Type B pancreatic cell (in vitro differentiated cells): ENCODE results near the gene ZNF578. TPM values are rescaled to one million over a fixed set of nuclear protein-coding genes. Genes with fewer than 3 reads are reported as not detected.
"Not testable (repeated sequence)": the region's sequence is repeated elsewhere in the genome, so short reads cannot be mapped to it uniquely, and the experiment has no call there.

Experiments
- DNase-seq: peaks from one replicate; pipeline ENCODE4 v3.0.0; 2021; ENCODE audit warnings: mixed read lengths; ENCODE audit not compliant: unreplicated experiment; ENCODE audit errors: extremely low spot score
- H3K27ac Mint-ChIP-seq: 2 replicates; pipeline ENCODE4 v1.8.0; 2021; ENCODE audit warnings: mild to moderate bottlenecking, mixed read lengths
- H3K27me3 Mint-ChIP-seq: 2 replicates; pipeline ENCODE4 v1.8.0; 2021; ENCODE audit warnings: mixed read lengths
- H3K36me3 Mint-ChIP-seq: 2 replicates; pipeline ENCODE4 v1.8.0; 2021; ENCODE audit warnings: mixed read lengths
- H3K4me1 Mint-ChIP-seq: one replicate; pipeline ENCODE4 v1.8.0; 2021; ENCODE audit warnings: mixed read lengths; ENCODE audit not compliant: unreplicated experiment
- H3K4me3 Mint-ChIP-seq: 2 replicates; pipeline ENCODE4 v1.8.0; 2021; ENCODE audit warnings: mild to moderate bottlenecking, mixed read lengths
- H3K9me3 Mint-ChIP-seq: 2 replicates; pipeline ENCODE4 v1.8.0; 2021; ENCODE audit warnings: mixed read lengths
- total RNA-seq: library from RNA; stranded (reverse); gene quantifications from 2 replicates; pipeline ENCODE4 v1.2.1, GENCODE V29; 2021; ENCODE audit warnings: low replicate concordance
- TF ChIP-seq, protein P1 (sequence below): fragments of 200-600 bp; sonication (generic); conservative IDR thresholded peaks from 2 replicates; pipeline ENCODE4 v1.5.0; 2021; ENCODE audit warnings: antibody characterized with exemption, mild to moderate bottlenecking

The ZNF578 gene
- total RNA-seq, 1 donor from 2014 or later: 0.72 TPM

DNA sequence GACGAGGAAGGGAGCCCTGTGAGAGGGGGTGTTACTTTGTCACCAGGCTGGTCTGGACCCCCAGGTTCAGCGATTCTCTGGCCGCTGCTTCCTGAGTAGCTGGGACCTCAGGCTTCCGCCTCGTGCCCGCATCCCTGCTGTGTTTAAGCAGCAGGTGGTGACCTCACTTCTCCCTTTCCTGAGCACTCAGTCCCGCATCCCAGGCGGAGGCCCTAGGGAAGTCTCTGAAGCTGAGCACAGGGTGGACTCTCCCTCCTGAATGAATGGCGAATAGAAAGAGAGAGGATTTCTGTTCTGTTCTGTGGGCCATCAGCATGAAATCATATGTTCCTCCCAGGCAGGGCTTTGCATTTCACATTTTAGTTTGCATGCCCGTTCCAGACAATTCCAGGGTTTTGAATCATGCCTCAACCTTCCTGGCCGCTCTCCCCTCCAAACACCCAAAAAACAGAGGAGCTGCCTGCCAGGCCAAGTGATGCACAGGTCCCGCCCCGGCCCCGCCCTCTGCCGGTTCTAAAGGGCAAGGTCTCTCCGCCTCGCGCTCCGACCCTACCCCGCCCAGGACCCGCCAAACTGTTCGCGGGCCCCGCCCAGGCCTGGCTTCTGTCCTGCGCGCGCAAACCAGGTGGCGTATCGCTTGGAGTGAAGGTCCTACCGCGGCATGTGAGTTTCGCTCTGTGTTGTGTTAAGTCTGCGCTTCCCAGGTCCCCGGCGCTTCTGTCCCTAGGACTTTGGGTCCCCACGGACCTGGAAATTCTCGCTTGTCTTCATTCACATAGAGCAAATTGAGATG lies 39.0 kb downstream of the ZNF578 start:
- peak; percentile 83 for DNase-seq
- Mint-ChIP-seq H3K9me3 (no peaks in the 10 kb centered on the region), H3K27me3 (peaks cover 19% of the 10 kb centered on the region), H3K4me1 (peaks cover 4% of the 10 kb centered on the region), H3K27ac (peak overlapping the region; percentile 76), H3K36me3 (no peaks in the 10 kb centered on the region), H3K4me3 (peak overlapping the region; percentile 88)
- TF ChIP-seq, protein P1, sequence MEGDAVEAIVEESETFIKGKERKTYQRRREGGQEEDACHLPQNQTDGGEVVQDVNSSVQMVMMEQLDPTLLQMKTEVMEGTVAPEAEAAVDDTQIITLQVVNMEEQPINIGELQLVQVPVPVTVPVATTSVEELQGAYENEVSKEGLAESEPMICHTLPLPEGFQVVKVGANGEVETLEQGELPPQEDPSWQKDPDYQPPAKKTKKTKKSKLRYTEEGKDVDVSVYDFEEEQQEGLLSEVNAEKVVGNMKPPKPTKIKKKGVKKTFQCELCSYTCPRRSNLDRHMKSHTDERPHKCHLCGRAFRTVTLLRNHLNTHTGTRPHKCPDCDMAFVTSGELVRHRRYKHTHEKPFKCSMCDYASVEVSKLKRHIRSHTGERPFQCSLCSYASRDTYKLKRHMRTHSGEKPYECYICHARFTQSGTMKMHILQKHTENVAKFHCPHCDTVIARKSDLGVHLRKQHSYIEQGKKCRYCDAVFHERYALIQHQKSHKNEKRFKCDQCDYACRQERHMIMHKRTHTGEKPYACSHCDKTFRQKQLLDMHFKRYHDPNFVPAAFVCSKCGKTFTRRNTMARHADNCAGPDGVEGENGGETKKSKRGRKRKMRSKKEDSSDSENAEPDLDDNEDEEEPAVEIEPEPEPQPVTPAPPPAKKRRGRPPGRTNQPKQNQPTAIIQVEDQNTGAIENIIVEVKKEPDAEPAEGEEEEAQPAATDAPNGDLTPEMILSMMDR: peak; percentile 36

DNA sequence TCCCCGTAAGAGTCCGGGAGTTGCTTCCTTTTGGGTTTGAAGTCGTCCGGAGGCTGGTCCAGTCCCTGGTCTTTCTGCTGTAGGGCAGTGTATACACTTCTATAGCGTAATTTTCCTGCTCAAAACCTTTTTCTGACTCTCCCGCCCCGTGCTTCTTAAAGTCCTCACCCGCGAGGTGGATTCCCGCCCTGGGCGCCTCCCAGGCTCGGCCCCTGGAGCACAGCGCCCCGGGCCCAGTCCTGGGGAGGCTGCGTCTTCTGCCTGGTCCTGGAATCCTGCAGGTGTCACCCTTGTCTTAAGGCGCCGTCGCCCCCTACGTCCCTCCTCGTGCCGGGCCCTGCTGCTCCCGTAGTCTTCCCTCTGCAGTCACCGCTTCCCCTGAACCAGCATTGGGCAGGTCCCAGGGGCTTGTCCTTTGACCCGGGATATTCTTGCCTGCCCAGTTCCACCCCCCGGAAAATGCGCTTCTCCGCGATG lies 39.7 kb downstream of the ZNF578 start:
- DNase-seq: no peak
- H3K27ac Mint-ChIP-seq: peak overlapping the region; percentile 76
- no peaks in the 10 kb centered on the region for H3K9me3 Mint-ChIP-seq
- H3K36me3 Mint-ChIP-seq: no peaks in the 10 kb centered on the region
- H3K4me3 Mint-ChIP-seq: peak overlapping the region; percentile 88
- TF ChIP-seq, protein P1: peak; percentile 13
- peaks cover 4% of the 10 kb centered on the region for H3K4me1 Mint-ChIP-seq
- H3K27me3 Mint-ChIP-seq: peaks cover 19% of the 10 kb centered on the region

DNA sequence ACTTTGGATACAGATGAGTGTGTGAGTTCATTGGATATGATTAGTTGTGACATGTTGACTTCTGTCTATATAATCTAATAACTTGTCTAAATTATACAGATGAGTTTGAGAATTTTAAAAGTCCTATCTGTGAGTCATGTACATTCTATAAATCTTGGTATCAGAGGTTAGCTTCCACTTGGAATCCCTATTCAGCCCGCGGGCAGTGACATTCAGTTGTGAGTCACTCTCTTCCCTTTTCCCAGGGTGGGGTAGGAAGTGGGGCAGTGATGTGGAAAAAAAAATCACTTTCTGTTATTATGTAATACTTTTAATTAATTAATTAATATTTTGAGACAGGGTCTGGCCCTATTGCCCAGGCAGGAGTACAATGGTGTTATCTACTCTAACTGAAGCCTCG lies 41.2 kb downstream of the ZNF578 start:
- no peak for DNase-seq
- Mint-ChIP-seq H3K4me3 (no peak overlapping the region), H3K4me1 (peaks cover 4% of the 10 kb centered on the region), H3K27me3 (peaks cover 19% of the 10 kb centered on the region), H3K36me3 (no peaks in the 10 kb centered on the region), H3K27ac (no peak overlapping the region), H3K9me3 (no peaks in the 10 kb centered on the region)
- TF ChIP-seq, protein P1: no peak

DNA sequence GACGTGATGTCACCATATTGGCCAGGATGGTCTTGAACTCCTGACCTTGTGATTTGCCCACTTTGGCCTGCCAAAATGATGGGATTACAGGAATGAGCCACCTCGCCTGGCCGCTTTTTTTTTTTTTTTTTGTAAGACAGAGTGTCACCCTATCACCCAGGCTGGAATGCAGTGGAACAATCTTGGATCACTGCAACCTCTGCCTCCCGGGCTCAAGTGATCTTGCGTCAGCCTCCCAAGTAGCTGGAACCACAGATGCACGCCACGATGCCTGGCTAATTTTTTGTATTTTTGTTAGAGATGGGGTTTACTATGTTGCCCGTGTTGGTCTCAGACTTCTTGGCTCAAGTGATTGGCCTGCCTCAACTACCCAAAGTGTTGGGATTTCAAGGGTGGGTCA lies 45.2 kb downstream of the ZNF578 start:
- Mint-ChIP-seq H3K4me1 (no peaks in the 10 kb centered on the region), H3K27me3 (peaks cover 11% of the 10 kb centered on the region), H3K9me3 (no peaks in the 10 kb centered on the region), H3K36me3 (no peaks in the 10 kb centered on the region), H3K4me3 (no peak overlapping the region), H3K27ac (no peak overlapping the region)
- no peak for DNase-seq
- TF ChIP-seq, protein P1: no peak

- not testable (repeated sequence) for DNase-seq, H3K27me3 Mint-ChIP-seq, H3K36me3 Mint-ChIP-seq, H3K27ac Mint-ChIP-seq, H3K9me3 Mint-ChIP-seq, H3K4me1 Mint-ChIP-seq, H3K4me3 Mint-ChIP-seq
Measured at GRCh38 chr19:52500474-52500873, 47.1 kb downstream of the ZNF578 start.

DNA sequence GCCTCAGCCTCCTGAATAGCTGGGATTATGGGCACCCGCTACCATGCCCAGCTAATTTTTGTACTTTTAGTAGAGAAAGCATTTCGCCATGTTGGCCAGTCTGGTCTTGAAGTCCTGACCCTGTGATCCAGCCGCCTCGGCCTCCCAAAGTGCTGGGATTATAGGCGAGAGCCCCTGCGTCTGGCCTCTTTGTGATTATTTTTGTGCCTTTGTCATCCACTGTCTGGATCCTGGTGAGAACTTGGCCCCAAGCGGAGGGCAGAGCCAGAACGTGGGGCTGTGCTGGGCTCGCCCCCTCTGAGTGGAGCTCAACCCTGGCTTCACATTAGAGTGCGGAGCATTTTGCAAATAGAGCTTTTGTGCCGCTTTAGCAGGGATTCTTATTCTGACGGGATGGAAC lies 47.6 kb downstream of the ZNF578 start:
- not testable (repeated sequence) for H3K9me3 Mint-ChIP-seq, H3K36me3 Mint-ChIP-seq, H3K4me1 Mint-ChIP-seq, H3K27ac Mint-ChIP-seq, H3K27me3 Mint-ChIP-seq, DNase-seq, H3K4me3 Mint-ChIP-seq
